ENCODE results near the gene CDKN1A.

The CDKN1A gene

DNA sequence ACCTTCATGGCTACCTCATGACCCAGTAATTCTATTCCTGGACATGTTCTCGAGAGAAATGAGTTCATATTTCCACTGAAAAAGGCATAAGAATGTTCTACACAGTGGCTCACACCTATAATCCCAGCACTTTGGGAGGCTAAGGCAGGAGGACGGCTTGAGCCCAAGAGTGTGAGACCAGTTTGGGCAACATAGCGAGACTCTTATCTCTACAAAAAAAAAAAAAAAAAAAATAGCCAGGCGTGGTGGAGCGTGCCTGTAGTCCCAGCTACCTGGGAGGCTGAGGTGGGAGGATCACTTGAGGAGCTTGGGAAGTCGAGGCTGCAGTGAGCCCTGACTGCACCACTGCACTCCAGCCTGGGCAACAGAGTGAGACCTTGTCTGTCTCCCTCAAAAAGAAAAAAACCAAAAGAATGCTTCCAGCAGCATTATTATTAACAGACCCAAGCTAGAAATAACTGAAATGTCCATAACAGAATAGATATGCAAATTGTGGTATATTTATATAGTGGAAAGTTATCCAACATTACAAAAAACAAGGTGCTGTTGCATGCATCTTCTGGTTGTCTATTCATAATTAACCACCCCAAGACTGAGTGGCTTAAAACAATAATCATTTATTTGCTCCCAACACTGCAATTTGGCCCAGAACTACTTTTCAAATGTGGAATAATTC lies 9.7 kb downstream of the CDKN1A start:
- H3K27me3 ChIP-seq (ENCODE audit: insufficient read depth, low read length), result no peaks in the 10 kb centered on the region
- H3K79me1 ChIP-seq (ENCODE audit: low read length), result no peaks in the 10 kb centered on the region
- peaks cover 3% of the 10 kb centered on the region in 2 experiments for H3K4me1 ChIP-seq (ENCODE audit: control insufficient read depth in 1 of 2, insufficient read depth in 2 of 2, low read length in 2 of 2)
- no peak overlapping the region for H2AFZ ChIP-seq (ENCODE audit: insufficient read depth, low read length, poor library complexity)
- H3K27ac ChIP-seq (ENCODE audit: low read depth, low read length), result no peak overlapping the region
- H2BK120ac ChIP-seq (ENCODE audit: insufficient read depth, low read length, poor library complexity), result no peak overlapping the region
- H4K91ac ChIP-seq (ENCODE audit: low read depth, low read length), result no peak overlapping the region
- H3K14ac ChIP-seq (ENCODE audit: low read length), result no peak overlapping the region
- peaks cover 36 to 39% of the 10 kb centered on the region in 2 experiments for H3K36me3 ChIP-seq (ENCODE audit: control insufficient read depth in 1 of 2, insufficient read depth in 2 of 2, low read length in 2 of 2)
- no peak overlapping the region for H3K4ac ChIP-seq (ENCODE audit: low read depth, low read length)
- H3K4me3 ChIP-seq (ENCODE audit: low read depth, low read length), result no peak overlapping the region
- no peak overlapping the region for H2BK5ac ChIP-seq (ENCODE audit: low read depth, low read length, poor library complexity)
- no peak overlapping the region for H2BK12ac ChIP-seq (ENCODE audit: low read length)
- H3K79me2 ChIP-seq (ENCODE audit: control insufficient read depth, insufficient read depth, low read length, poor library complexity), result no peaks in the 10 kb centered on the region
- no peak overlapping the region for H4K12ac ChIP-seq (ENCODE audit: low read depth, low read length)
- H3K9me3 ChIP-seq (ENCODE audit: insufficient read depth, low read depth, low read length), result no peaks in the 10 kb centered on the region
- no peak overlapping the region for H3K9ac ChIP-seq (ENCODE audit: low read length)
- H3K23ac ChIP-seq (ENCODE audit: low read length), result no peak overlapping the region
- WGBS (ENCODE audit: extremely low coverage, insufficient coverage, insufficient read length), result no CpG with 5 or more reads among the region's 6 CpGs
- no peak overlapping the region for H4K8ac ChIP-seq (ENCODE audit: low read depth, low read length)
- DNase-seq, result peak in 1 of 2 donors; percentile 60
- H2AK5ac ChIP-seq (ENCODE audit: low read length), result no peak overlapping the region
- no peak overlapping the region for H3K4me2 ChIP-seq (ENCODE audit: low read length)
- no peak overlapping the region for H3K18ac ChIP-seq (ENCODE audit: low read length)

DNA sequence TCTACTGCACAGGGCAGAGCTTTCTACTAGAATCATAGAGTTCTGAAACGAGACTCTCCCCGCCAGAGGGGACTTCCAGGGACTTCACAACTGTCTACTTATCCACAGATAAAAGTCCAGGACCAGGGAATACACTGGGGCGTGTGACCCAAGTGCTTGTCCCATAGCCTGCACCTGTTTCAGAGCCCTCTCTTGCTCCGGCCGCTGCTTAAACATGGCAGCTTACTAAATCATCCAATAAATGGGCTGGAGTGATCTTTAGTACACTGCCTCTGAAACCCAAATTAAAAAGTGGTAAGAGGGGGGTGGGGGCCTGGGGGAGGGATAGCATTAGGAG lies 10.2 kb downstream of the CDKN1A start:
- peaks cover 3% of the 10 kb centered on the region in 2 experiments for H3K4me1 ChIP-seq (ENCODE audit: control insufficient read depth in 1 of 2, insufficient read depth in 2 of 2, low read length in 2 of 2)
- no peak overlapping the region for H3K23ac ChIP-seq (ENCODE audit: low read length)
- H3K18ac ChIP-seq (ENCODE audit: low read length), result no peak overlapping the region
- H3K4ac ChIP-seq (ENCODE audit: low read depth, low read length), result no peak overlapping the region
- no peak overlapping the region for H3K14ac ChIP-seq (ENCODE audit: low read length)
- no peak overlapping the region for H3K4me3 ChIP-seq (ENCODE audit: low read depth, low read length)
- H2AK5ac ChIP-seq (ENCODE audit: low read length), result no peak overlapping the region
- no CpG with 5 or more reads among the region's 5 CpGs for whole genome bisulfite sequencing (ENCODE audit: extremely low coverage, insufficient coverage, insufficient read length)
- no peak overlapping the region for H2BK5ac ChIP-seq (ENCODE audit: low read depth, low read length, poor library complexity)
- no peaks in the 10 kb centered on the region for H3K27me3 ChIP-seq (ENCODE audit: insufficient read depth, low read length)
- H3K79me2 ChIP-seq (ENCODE audit: control insufficient read depth, insufficient read depth, low read length, poor library complexity), result no peaks in the 10 kb centered on the region
- H2BK120ac ChIP-seq (ENCODE audit: insufficient read depth, low read length, poor library complexity), result no peak overlapping the region
- H3K36me3 ChIP-seq (ENCODE audit: control insufficient read depth in 1 of 2, insufficient read depth in 2 of 2, low read length in 2 of 2), result peaks cover 32 to 34% of the 10 kb centered on the region in 2 experiments
- no peak overlapping the region for H3K9ac ChIP-seq (ENCODE audit: low read length)
- H2AFZ ChIP-seq (ENCODE audit: insufficient read depth, low read length, poor library complexity), result no peak overlapping the region
- no peak overlapping the region for H4K8ac ChIP-seq (ENCODE audit: low read depth, low read length)
- H3K9me3 ChIP-seq (ENCODE audit: insufficient read depth, low read depth, low read length), result no peaks in the 10 kb centered on the region
- no peak overlapping the region for H4K91ac ChIP-seq (ENCODE audit: low read depth, low read length)
- H3K4me2 ChIP-seq (ENCODE audit: low read length), result no peak overlapping the region
- no peaks in the 10 kb centered on the region for H3K79me1 ChIP-seq (ENCODE audit: low read length)
- no peak overlapping the region for H2BK12ac ChIP-seq (ENCODE audit: low read length)
- no peak overlapping the region for H3K27ac ChIP-seq (ENCODE audit: low read depth, low read length)
- H4K12ac ChIP-seq (ENCODE audit: low read depth, low read length), result no peak overlapping the region
- peak in 1 of 2 donors; percentile 15 for DNase-seq

- Histone ChIP-seq H2BK5ac (ENCODE audit: low read depth, low read length, poor library complexity) (no peak overlapping the region), H2AFZ (ENCODE audit: insufficient read depth, low read length, poor library complexity) (no peak overlapping the region), H2BK120ac (ENCODE audit: insufficient read depth, low read length, poor library complexity) (no peak overlapping the region), H3K27ac (ENCODE audit: low read depth, low read length) (no peak overlapping the region), H4K12ac (ENCODE audit: low read depth, low read length) (no peak overlapping the region), H3K4me1 (ENCODE audit: control insufficient read depth in 1 of 2, insufficient read depth in 2 of 2, low read length in 2 of 2) (peaks cover 3% of the 10 kb centered on the region in 2 experiments), H3K23ac (ENCODE audit: low read length) (no peak overlapping the region), H3K18ac (ENCODE audit: low read length) (no peak overlapping the region), H2BK12ac (ENCODE audit: low read length) (no peak overlapping the region), H3K27me3 (ENCODE audit: insufficient read depth, low read length) (no peaks in the 10 kb centered on the region), H2AK5ac (ENCODE audit: low read length) (no peak overlapping the region), H3K4ac (ENCODE audit: low read depth, low read length) (no peak overlapping the region), H3K79me2 (ENCODE audit: control insufficient read depth, insufficient read depth, low read length, poor library complexity) (no peaks in the 10 kb centered on the region), H3K4me3 (ENCODE audit: low read depth, low read length) (no peak overlapping the region), H3K79me1 (ENCODE audit: low read length) (no peaks in the 10 kb centered on the region), H3K9me3 (ENCODE audit: insufficient read depth, low read depth, low read length) (no peaks in the 10 kb centered on the region), H3K9ac (ENCODE audit: low read length) (no peak overlapping the region), H3K14ac (ENCODE audit: low read length) (no peak overlapping the region), H3K4me2 (ENCODE audit: low read length) (no peak overlapping the region), H3K36me3 (ENCODE audit: control insufficient read depth in 1 of 2, insufficient read depth in 2 of 2, low read length in 2 of 2) (peaks cover 11% of the 10 kb centered on the region in 2 experiments), H4K91ac (ENCODE audit: low read depth, low read length) (no peak overlapping the region), H4K8ac (ENCODE audit: low read depth, low read length) (no peak overlapping the region)
- peak; percentile 71 to 93 for DNase-seq
- WGBS (ENCODE audit: extremely low coverage, insufficient coverage, insufficient read length), result no CpG with 5 or more reads among the region's 4 CpGs
Observed at GRCh38 chr6:36691011-36691410, 12.5 kb downstream of the CDKN1A start.

GRCh38 chr6:36691612-36692011 lies 13.1 kb downstream of the CDKN1A start:
- Histone ChIP-seq H2BK5ac (ENCODE audit: low read depth, low read length, poor library complexity) (no peak overlapping the region), H3K9me3 (ENCODE audit: insufficient read depth, low read depth, low read length) (no peaks in the 10 kb centered on the region), H4K12ac (ENCODE audit: low read depth, low read length) (no peak overlapping the region), H3K4ac (ENCODE audit: low read depth, low read length) (no peak overlapping the region), H3K4me1 (ENCODE audit: control insufficient read depth in 1 of 2, insufficient read depth in 2 of 2, low read length in 2 of 2) (peaks cover 3% of the 10 kb centered on the region in 2 experiments), H2BK120ac (ENCODE audit: insufficient read depth, low read length, poor library complexity) (no peak overlapping the region), H3K23ac (ENCODE audit: low read length) (no peak overlapping the region), H3K79me2 (ENCODE audit: control insufficient read depth, insufficient read depth, low read length, poor library complexity) (no peaks in the 10 kb centered on the region), H3K4me2 (ENCODE audit: low read length) (no peak overlapping the region), H3K27ac (ENCODE audit: low read depth, low read length) (no peak overlapping the region), H3K79me1 (ENCODE audit: low read length) (no peaks in the 10 kb centered on the region), H2BK12ac (ENCODE audit: low read length) (no peak overlapping the region), H3K18ac (ENCODE audit: low read length) (no peak overlapping the region), H3K27me3 (ENCODE audit: insufficient read depth, low read length) (no peaks in the 10 kb centered on the region), H4K8ac (ENCODE audit: low read depth, low read length) (no peak overlapping the region), H2AK5ac (ENCODE audit: low read length) (no peak overlapping the region), H3K14ac (ENCODE audit: low read length) (no peak overlapping the region), H3K36me3 (ENCODE audit: control insufficient read depth in 1 of 2, insufficient read depth in 2 of 2, low read length in 2 of 2) (peaks cover 5% of the 10 kb centered on the region in 2 experiments), H4K91ac (ENCODE audit: low read depth, low read length) (no peak overlapping the region), H3K4me3 (ENCODE audit: low read depth, low read length) (no peak overlapping the region), H2AFZ (ENCODE audit: insufficient read depth, low read length, poor library complexity) (no peak overlapping the region), H3K9ac (ENCODE audit: low read length) (no peak overlapping the region)
- peak; percentile 56 to 66 for DNase-seq
- WGBS (ENCODE audit: extremely low coverage, insufficient coverage, insufficient read length), result no CpG with 5 or more reads among the region's 2 CpGs

Data from trophoblast cell (in vitro differentiated cells and primary cell).